ENCODE results near the gene FCGR3A.

Gene FCGR3A

DNA sequence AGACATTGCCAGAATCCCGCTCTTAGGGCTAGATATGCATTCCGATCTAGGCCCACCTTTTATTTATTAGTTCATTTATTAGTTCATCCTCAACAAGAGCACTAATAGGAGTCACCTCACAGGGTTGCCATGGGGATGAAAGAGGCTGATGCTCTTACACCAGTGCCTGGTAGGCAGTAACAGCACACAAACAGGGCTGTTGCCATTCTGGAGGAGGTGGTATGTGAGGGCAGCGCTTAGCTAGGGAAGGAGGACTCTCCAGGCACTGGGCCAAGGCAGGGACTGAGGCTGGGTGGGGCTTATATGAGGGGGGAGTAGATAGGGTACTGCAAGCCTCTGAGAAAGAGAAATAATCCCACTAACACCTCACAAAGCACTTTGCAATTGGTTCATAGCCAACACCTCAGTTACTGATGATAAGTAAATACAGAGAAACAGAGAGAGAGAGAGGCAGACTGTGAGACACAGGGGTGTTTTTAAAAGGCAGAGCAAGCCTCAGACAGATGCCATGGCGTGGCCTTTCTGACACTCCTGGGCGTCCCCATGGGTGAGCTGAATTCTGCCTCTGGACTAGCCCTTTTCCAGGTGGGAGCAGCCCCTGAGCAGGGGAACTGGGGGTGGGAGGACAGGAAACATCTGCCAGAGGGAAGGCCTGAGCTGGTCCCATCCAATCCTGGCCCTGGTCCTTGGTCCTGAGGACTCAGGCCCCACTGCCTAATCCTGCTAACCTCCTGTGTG is 38.4 kb downstream of the FCGR3A start:
- Histone ChIP-seq H3K36me3 (ENCODE audit: control insufficient read depth, insufficient read depth, low read length) (no peaks in the 10 kb centered on the region), H3K4me3 (ENCODE audit: extremely low read depth, insufficient read depth, low read length, poor library complexity, severe bottlenecking) (no peak overlapping the region), H3K9me3 (ENCODE audit: control insufficient read depth, low read length) (no peaks in the 10 kb centered on the region), H3K27ac (ENCODE audit: low read depth, low read length, severe bottlenecking) (no peak overlapping the region), H3K4me1 (ENCODE audit: control insufficient read depth, insufficient read depth, low read length, poor library complexity, severe bottlenecking) (no peaks in the 10 kb centered on the region)
- WGBS, 2 experiments (ENCODE audit: insufficient coverage in 2 of 2) = 86 to 94% methylated on average over 2 to 3 of the region's 5 CpGs

DNA sequence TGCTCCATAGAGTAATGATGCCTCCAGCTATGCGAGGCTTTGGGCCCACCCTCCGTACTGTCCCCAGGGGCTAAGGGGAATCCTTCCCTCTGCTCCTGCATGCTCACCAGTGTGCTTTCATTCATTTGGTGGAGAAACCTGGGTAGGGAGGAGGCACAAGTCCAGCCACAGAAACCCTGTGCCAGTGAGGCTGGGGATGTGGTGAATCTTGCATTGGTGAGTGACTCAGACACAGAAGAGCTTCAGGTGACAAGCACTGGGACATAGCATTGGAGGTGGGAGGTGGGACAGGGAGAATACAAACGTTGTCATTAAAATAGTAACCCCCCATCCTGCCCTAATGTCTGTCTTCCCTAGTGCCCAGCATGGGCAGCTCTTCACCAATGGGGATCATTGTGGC is 39.1 kb downstream of the FCGR3A start:
- 100% methylated on average over 2 of the region's 3 CpGs; no CpG with 5 or more reads in 1 of the 2 experiments for WGBS, 2 experiments (ENCODE audit: insufficient coverage in 2 of 2)
- Histone ChIP-seq H3K36me3 (ENCODE audit: control insufficient read depth, insufficient read depth, low read length) (no peaks in the 10 kb centered on the region), H3K4me1 (ENCODE audit: control insufficient read depth, insufficient read depth, low read length, poor library complexity, severe bottlenecking) (no peaks in the 10 kb centered on the region), H3K9me3 (ENCODE audit: control insufficient read depth, low read length) (no peaks in the 10 kb centered on the region), H3K4me3 (ENCODE audit: extremely low read depth, insufficient read depth, low read length, poor library complexity, severe bottlenecking) (no peak overlapping the region), H3K27ac (ENCODE audit: low read depth, low read length, severe bottlenecking) (no peak overlapping the region)

GRCh38 chr1:161506336-161507223 is 43.0 kb downstream of the FCGR3A start:
- H3K27ac ChIP-seq (ENCODE audit: low read depth, low read length, severe bottlenecking) = no peak overlapping the region
- H3K36me3 ChIP-seq (ENCODE audit: control insufficient read depth, insufficient read depth, low read length) = no peaks in the 10 kb centered on the region
- H3K9me3 ChIP-seq (ENCODE audit: control insufficient read depth, low read length) = no peaks in the 10 kb centered on the region
- no peak overlapping the region for H3K4me3 ChIP-seq (ENCODE audit: extremely low read depth, insufficient read depth, low read length, poor library complexity, severe bottlenecking)
- WGBS, 2 experiments (ENCODE audit: insufficient coverage in 2 of 2) = 40 to 100% methylated on average over 1 of the region's 15 CpGs
- peaks cover 4% of the 10 kb centered on the region for H3K4me1 ChIP-seq (ENCODE audit: control insufficient read depth, insufficient read depth, low read length, poor library complexity, severe bottlenecking)

GRCh38 chr1:161505686-161506085 is 43.9 kb downstream of the FCGR3A start:
- H3K36me3 ChIP-seq (ENCODE audit: control insufficient read depth, insufficient read depth, low read length) = no peaks in the 10 kb centered on the region
- 100% methylated on average over 2 of the region's 6 CpGs; no CpG with 5 or more reads in 1 of the 2 experiments for WGBS, 2 experiments (ENCODE audit: insufficient coverage in 2 of 2)
- H3K27ac ChIP-seq (ENCODE audit: low read depth, low read length, severe bottlenecking) = no peak overlapping the region
- peaks cover 4% of the 10 kb centered on the region for H3K4me1 ChIP-seq (ENCODE audit: control insufficient read depth, insufficient read depth, low read length, poor library complexity, severe bottlenecking)
- no peak overlapping the region for H3K4me3 ChIP-seq (ENCODE audit: extremely low read depth, insufficient read depth, low read length, poor library complexity, severe bottlenecking)
- H3K9me3 ChIP-seq (ENCODE audit: control insufficient read depth, low read length) = no peaks in the 10 kb centered on the region

DNA sequence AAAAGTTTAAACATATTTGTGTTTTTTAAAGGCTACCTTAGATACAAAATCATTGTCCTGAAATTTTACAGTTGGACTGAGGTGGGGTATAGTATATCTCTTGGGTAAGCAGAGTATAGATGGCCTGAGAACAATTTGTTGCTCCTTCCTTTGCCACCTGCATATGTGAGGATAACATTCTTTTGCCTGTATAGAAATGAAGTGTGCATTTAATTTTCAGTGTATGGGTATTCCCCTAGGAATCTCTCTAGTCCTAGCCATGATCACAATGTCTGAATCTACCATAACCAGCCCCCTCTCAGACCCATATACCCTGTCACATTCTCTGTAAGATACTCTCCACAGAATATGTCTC is 46.2 kb downstream of the FCGR3A start:
- Histone ChIP-seq H3K9me3 (ENCODE audit: control insufficient read depth, low read length) (no peaks in the 10 kb centered on the region), H3K4me3 (ENCODE audit: extremely low read depth, insufficient read depth, low read length, poor library complexity, severe bottlenecking) (no peak overlapping the region), H3K36me3 (ENCODE audit: control insufficient read depth, insufficient read depth, low read length) (no peaks in the 10 kb centered on the region), H3K4me1 (ENCODE audit: control insufficient read depth, insufficient read depth, low read length, poor library complexity, severe bottlenecking) (peaks cover 4% of the 10 kb centered on the region), H3K27ac (ENCODE audit: low read depth, low read length, severe bottlenecking) (no peak overlapping the region)

GRCh38 chr1:161502641-161503393 is 46.8 kb downstream of the FCGR3A start:
- H3K27ac ChIP-seq (ENCODE audit: low read depth, low read length, severe bottlenecking) = no peak overlapping the region
- H3K4me3 ChIP-seq (ENCODE audit: extremely low read depth, insufficient read depth, low read length, poor library complexity, severe bottlenecking) = no peak overlapping the region
- H3K36me3 ChIP-seq (ENCODE audit: control insufficient read depth, insufficient read depth, low read length) = no peaks in the 10 kb centered on the region
- WGBS, 2 experiments (ENCODE audit: insufficient coverage in 2 of 2) = no CpG with 5 or more reads among the region's 1 CpG
- H3K9me3 ChIP-seq (ENCODE audit: control insufficient read depth, low read length) = no peaks in the 10 kb centered on the region
- H3K4me1 ChIP-seq (ENCODE audit: control insufficient read depth, insufficient read depth, low read length, poor library complexity, severe bottlenecking) = peaks cover 4% of the 10 kb centered on the region

- Histone ChIP-seq H3K27ac (ENCODE audit: low read depth, low read length, severe bottlenecking) (no peak overlapping the region), H3K4me1 (ENCODE audit: control insufficient read depth, insufficient read depth, low read length, poor library complexity, severe bottlenecking) (peaks cover 4% of the 10 kb centered on the region), H3K36me3 (ENCODE audit: control insufficient read depth, insufficient read depth, low read length) (no peaks in the 10 kb centered on the region), H3K9me3 (ENCODE audit: control insufficient read depth, low read length) (no peaks in the 10 kb centered on the region), H3K4me3 (ENCODE audit: extremely low read depth, insufficient read depth, low read length, poor library complexity, severe bottlenecking) (no peak overlapping the region)
- WGBS, 2 experiments (ENCODE audit: insufficient coverage in 2 of 2) = 78 to 81% methylated on average over 3 of the region's 4 CpGs
These were observed 47.4 kb downstream of the FCGR3A start for GRCh38 chr1:161502181-161502580.

GRCh38 chr1:161501234-161501633 is 48.4 kb downstream of the FCGR3A start:
- Histone ChIP-seq H3K27ac (ENCODE audit: low read depth, low read length, severe bottlenecking) (no peak overlapping the region), H3K4me1 (ENCODE audit: control insufficient read depth, insufficient read depth, low read length, poor library complexity, severe bottlenecking) (peaks cover 4% of the 10 kb centered on the region), H3K9me3 (ENCODE audit: control insufficient read depth, low read length) (no peaks in the 10 kb centered on the region), H3K36me3 (ENCODE audit: control insufficient read depth, insufficient read depth, low read length) (no peaks in the 10 kb centered on the region), H3K4me3 (ENCODE audit: extremely low read depth, insufficient read depth, low read length, poor library complexity, severe bottlenecking) (no peak overlapping the region)
- WGBS, 2 experiments (ENCODE audit: insufficient coverage in 2 of 2) = 100% methylated on average over 1 of the region's 1 CpG; no CpG with 5 or more reads in 1 of the 2 experiments

DNA sequence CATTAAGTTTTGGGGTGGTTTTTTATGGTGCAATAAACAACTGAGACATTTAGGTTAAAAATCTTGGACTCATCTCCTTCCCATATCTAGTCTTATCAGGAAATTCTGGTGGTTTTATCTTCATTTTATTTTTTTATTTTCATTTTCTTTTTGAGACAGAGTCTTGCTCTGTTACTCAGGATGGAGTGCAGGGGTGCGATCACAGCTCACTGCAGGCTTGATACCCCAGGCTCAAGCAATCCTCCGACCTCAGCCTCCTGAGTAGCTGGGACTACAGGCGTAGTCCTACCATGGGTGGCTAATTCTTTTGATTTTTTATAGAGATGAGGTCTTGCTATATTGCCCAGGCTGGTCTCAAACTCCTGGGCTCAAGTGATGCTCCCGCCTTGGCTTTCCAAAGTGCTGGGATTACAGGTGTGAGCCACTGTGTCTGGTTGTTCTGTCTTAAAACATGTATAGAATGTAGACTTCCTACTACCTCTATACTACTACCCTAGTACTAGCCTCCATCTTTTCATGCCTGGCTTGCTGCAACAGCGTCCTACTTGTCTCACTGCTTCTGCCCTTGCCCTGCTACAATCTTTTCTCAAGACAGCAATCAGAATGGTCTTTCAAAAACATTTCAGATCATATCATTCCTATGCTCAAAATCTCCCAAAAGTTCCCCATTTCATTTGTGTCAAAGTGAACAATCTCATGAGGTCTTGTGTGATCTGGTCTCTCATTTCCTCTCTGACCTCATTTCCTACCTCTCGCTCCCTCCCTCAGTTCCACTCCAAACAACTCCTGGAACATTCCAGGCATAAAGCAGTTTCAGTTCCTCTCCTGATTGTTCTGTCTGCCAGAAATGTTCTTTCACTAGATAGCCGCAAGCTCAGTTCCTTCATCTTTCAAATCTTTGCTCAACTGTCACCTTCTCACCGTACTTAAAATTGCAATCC is 50.2 kb downstream of the FCGR3A start:
- H3K36me3 ChIP-seq (ENCODE audit: control insufficient read depth, insufficient read depth, low read length) = no peaks in the 10 kb centered on the region
- H3K27ac ChIP-seq (ENCODE audit: low read depth, low read length, severe bottlenecking) = no peak overlapping the region
- H3K4me1 ChIP-seq (ENCODE audit: control insufficient read depth, insufficient read depth, low read length, poor library complexity, severe bottlenecking) = peaks cover 4% of the 10 kb centered on the region
- H3K9me3 ChIP-seq (ENCODE audit: control insufficient read depth, low read length) = no peaks in the 10 kb centered on the region
- H3K4me3 ChIP-seq (ENCODE audit: extremely low read depth, insufficient read depth, low read length, poor library complexity, severe bottlenecking) = no peak overlapping the region
- 91% methylated on average over 4 to 8 of the region's 8 CpGs for WGBS, 2 experiments (ENCODE audit: insufficient coverage in 2 of 2)

- Histone ChIP-seq H3K27ac (ENCODE audit: low read depth, low read length, severe bottlenecking) (no peak overlapping the region), H3K4me3 (ENCODE audit: extremely low read depth, insufficient read depth, low read length, poor library complexity, severe bottlenecking) (no peak overlapping the region), H3K4me1 (ENCODE audit: control insufficient read depth, insufficient read depth, low read length, poor library complexity, severe bottlenecking) (peaks cover 4% of the 10 kb centered on the region), H3K9me3 (ENCODE audit: control insufficient read depth, low read length) (no peaks in the 10 kb centered on the region), H3K36me3 (ENCODE audit: control insufficient read depth, insufficient read depth, low read length) (no peaks in the 10 kb centered on the region)
- WGBS, 2 experiments (ENCODE audit: insufficient coverage in 2 of 2) = 100% methylated on average over 1 to 2 of the region's 2 CpGs
These were observed 51.0 kb downstream of the FCGR3A start for GRCh38 chr1:161498646-161499045.
